ENCODE data around the gene GLYATL3.
"Not testable (repeated sequence)": the region's sequence is repeated elsewhere in the genome, so short reads cannot be mapped to it uniquely, and the experiment has no call there.

The GLYATL3 gene

DNA sequence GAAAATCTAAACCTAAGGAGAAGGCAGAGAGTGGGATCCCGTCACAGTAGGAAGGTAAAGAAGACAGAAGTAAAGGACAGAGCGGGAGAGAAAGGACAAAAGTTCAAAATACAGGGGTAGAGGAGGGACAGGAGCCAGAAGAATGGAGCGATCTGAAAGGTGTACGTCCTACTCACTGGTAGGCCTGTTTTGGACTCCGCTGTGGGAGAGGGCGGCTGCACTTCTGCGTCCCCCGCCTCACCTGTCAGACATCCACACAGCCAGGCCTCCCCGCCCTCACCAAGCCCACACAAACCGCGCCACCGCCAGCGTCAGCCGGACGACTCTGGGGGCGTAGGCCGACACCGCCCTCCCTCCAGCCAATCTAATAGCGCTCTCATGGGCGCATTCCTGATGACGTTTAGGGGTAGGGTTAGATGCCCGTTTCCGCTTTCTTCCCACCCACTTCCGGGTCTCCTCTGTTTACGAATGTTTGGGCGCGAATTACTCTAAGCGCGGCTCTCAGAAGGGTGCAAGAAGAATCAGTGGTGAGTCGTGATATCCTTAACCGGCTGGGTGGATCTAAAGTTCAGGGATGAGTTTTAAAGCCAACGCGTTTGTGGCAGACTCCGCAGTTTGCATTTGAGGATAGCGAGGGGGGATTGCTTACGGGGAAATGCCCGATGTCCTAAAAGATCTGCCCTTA is 36.7 kb upstream of the GLYATL3 start, which contains the start of the genes CENPQ and MMUT:
CENPQ (plus strand) TSS at position 444 of the 685 bp plus-strand sequence. CDS start 6,807 bp downstream, outside the sequence.
MMUT (minus strand) TSS at position 327 of the 685 bp plus-strand sequence. CDS start 3,787 bp downstream, outside the sequence.
- H3K9me3 Mint-ChIP-seq = no peaks in the 10 kb centered on the region
- no peaks in the 10 kb centered on the region for H3K27me3 Mint-ChIP-seq (ENCODE audit: low read depth, poor library complexity)
- peak within 1 kb of the TSS; percentile 99 for H3K4me3 Mint-ChIP-seq
- DNase-seq = peak; percentile 91
- peaks cover 13% of the 10 kb centered on the region for H3K36me3 Mint-ChIP-seq (ENCODE audit: low read depth)
- TF ChIP-seq, protein P1, sequence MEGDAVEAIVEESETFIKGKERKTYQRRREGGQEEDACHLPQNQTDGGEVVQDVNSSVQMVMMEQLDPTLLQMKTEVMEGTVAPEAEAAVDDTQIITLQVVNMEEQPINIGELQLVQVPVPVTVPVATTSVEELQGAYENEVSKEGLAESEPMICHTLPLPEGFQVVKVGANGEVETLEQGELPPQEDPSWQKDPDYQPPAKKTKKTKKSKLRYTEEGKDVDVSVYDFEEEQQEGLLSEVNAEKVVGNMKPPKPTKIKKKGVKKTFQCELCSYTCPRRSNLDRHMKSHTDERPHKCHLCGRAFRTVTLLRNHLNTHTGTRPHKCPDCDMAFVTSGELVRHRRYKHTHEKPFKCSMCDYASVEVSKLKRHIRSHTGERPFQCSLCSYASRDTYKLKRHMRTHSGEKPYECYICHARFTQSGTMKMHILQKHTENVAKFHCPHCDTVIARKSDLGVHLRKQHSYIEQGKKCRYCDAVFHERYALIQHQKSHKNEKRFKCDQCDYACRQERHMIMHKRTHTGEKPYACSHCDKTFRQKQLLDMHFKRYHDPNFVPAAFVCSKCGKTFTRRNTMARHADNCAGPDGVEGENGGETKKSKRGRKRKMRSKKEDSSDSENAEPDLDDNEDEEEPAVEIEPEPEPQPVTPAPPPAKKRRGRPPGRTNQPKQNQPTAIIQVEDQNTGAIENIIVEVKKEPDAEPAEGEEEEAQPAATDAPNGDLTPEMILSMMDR (IDR thresholded peaks at IDR 0.05) = no peak
- H3K27ac Mint-ChIP-seq = peak within 1 kb of the TSS; percentile 98
- peaks cover 30% of the 10 kb centered on the region for H3K4me1 Mint-ChIP-seq

DNA sequence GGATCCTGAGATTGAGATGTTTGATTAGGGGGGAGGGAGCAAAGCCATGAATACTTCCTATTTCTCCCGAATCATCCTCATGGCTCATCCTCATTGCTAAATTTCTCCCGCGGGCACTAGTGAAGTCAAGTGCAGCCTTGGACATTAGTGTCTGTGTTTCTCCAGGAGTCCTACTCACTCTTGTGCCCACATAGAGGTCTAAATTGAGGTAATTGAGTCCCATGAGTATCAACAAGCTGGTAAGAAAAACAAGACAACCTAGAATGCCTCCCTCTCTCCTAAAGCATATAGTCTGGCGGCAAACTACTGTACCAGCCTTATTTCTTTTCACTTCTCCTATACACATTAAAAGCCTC is 36.1 kb upstream of the GLYATL3 start:
- H3K9me3 Mint-ChIP-seq = no peaks in the 10 kb centered on the region

DNA sequence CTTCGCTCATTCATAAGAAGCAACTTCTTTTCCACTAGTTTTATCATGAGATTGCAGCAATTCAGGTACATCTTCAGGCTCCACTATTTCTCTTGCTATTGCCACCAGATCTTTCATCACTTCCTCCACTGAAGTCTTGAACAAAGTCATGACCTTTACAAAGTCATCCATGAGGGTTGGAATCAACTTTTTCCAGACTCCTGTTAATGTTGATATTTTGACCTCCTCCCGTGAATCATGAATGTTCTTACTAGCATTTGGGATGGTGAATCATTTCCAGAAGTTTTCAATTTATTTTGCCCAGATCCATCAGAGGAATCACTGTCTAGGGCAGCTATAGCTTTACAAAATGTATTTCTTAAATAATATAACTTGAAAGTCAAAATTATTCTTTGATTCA is 35.0 kb upstream of the GLYATL3 start:
- TF ChIP-seq, protein P1 (IDR thresholded peaks at IDR 0.05) = no peak
- Mint-ChIP-seq H3K27me3 (ENCODE audit: low read depth, poor library complexity) (no peaks in the 10 kb centered on the region), H3K36me3 (ENCODE audit: low read depth) (peaks cover 5% of the 10 kb centered on the region), H3K4me1 (peaks cover 30% of the 10 kb centered on the region), H3K27ac (no peak overlapping the region), H3K9me3 (no peaks in the 10 kb centered on the region), H3K4me3 (peak overlapping the region; percentile 99)
- no peak for DNase-seq

More for the DNA sequence above, 36.1 kb upstream of the GLYATL3 start:
- Mint-ChIP-seq H3K27me3 (ENCODE audit: low read depth, poor library complexity) (no peaks in the 10 kb centered on the region), H3K27ac (peak overlapping the region; percentile 98), H3K4me3 (peak overlapping the region; percentile 99), H3K36me3 (ENCODE audit: low read depth) (peaks cover 11% of the 10 kb centered on the region), H3K4me1 (peaks cover 30% of the 10 kb centered on the region)
- DNase-seq = no peak
- TF ChIP-seq, protein P1 (IDR thresholded peaks at IDR 0.05) = no peak

DNA sequence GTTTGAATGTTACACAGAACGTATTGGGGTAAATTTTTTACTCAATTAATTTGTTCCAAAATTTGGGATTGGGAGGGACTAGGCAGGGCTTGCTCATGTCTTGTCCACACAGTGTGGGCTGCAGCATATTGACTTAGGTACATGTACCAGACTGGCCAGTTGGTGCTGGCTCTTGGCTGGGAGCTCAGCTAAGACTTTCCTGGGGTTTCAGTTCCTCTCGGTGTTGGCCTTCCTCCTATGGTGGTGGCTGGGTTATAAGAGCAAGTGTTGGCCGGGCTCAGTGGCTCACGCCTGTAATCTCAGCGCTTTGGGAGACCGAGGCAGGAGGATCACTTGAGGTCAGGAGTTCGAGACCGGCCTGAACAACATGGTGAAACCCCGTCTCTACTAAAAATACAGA is 31.7 kb upstream of the GLYATL3 start:
- no peak overlapping the region for H3K27ac Mint-ChIP-seq
- H3K36me3 Mint-ChIP-seq (ENCODE audit: low read depth) = peaks cover 28% of the 10 kb centered on the region
- DNase-seq = no peak
- H3K27me3 Mint-ChIP-seq (ENCODE audit: low read depth, poor library complexity) = no peaks in the 10 kb centered on the region
- TF ChIP-seq, protein P1 (IDR thresholded peaks at IDR 0.05) = no peak
- peaks cover 12% of the 10 kb centered on the region for H3K4me1 Mint-ChIP-seq
- no peaks in the 10 kb centered on the region for H3K9me3 Mint-ChIP-seq
- no peak overlapping the region for H3K4me3 Mint-ChIP-seq

DNA sequence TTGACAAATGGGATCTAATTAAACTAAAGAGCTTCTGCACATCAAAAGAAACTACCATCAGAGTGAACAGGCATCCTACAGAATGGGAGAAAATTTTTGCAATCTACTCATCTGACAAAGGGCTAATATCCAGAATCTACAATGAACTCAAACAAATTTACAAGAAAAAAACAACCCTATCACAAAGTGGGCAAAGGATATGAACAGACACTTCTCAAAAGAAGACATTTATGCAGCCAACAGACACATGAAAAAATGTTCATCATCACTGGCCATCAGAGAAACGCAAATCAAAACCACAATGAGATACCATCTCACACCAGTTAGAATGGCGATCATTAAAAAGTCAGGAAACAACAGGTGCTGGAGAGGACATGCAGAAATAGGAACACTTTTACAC is 23.2 kb upstream of the GLYATL3 start:
- not testable (repeated sequence) for DNase-seq; H3K27me3 Mint-ChIP-seq (ENCODE audit: low read depth, poor library complexity); H3K4me1 Mint-ChIP-seq; H3K4me3 Mint-ChIP-seq; H3K27ac Mint-ChIP-seq
- Mint-ChIP-seq H3K36me3 (ENCODE audit: low read depth) (peaks cover 96% of the 10 kb centered on the region), H3K9me3 (peaks cover 28% of the 10 kb centered on the region)

DNA sequence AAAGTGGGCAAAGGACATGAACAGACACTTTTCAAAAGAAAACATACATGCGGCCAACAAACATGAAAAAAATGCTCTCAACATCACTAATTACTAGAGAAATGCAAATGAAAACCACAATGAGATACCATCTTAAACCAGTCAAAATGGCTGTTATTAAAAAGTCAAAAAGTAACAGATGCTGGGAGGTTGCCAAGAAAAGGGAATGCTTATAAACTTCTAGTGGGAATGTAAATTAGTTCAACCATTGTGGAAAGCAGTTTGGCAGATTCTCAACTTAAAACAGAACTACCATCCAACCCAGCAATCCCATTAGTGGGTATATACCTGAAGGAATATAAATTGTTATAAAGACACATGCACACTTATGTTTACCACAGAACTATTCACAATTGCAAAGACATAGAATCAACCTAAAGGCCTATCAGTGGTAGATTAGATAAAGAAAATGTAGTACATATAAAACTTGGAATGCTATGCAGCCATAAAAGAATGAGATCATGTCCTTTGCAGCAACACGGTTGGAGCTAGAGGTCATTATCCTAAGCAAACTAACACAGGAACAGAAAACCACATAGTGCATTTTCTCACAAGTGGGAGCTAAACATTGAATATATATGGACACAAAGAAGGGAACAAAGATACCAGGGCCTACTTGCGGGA is 20.3 kb upstream of the GLYATL3 start:
- no peak overlapping the region for H3K27ac Mint-ChIP-seq
- DNase-seq = no peak

DNA sequence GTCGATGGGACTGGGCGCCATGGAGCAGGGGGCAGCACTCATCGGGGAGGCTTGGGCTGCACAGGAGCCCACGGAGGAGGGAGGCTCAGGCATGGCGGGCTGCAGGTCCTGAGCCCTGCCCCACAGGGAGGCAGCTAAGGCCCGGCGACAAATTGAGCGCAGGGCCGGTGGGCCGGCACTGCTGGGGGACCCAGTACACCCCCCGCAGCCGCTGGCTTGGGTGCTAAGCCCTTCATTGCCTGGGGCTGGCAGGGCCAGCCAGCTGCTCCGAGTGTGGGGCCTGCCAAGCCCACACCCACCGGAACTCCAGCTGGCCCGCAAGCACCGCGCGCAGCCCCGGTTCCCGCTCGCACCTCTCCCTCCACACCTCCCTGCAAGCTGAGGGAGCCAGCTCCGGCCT is 17.9 kb upstream of the GLYATL3 start:
- Mint-ChIP-seq H3K9me3 (peaks cover 15% of the 10 kb centered on the region), H3K36me3 (ENCODE audit: low read depth) (peaks cover 60% of the 10 kb centered on the region)
- H3K27me3 Mint-ChIP-seq (ENCODE audit: low read depth, poor library complexity); DNase-seq; H3K4me1 Mint-ChIP-seq; H3K27ac Mint-ChIP-seq; H3K4me3 Mint-ChIP-seq: not testable (repeated sequence)

More for the DNA sequence above, 20.3 kb upstream of the GLYATL3 start:
- no peaks in the 10 kb centered on the region for H3K4me1 Mint-ChIP-seq
- H3K27me3 Mint-ChIP-seq (ENCODE audit: low read depth, poor library complexity) = peaks cover 3% of the 10 kb centered on the region
- H3K9me3 Mint-ChIP-seq = peaks cover 23% of the 10 kb centered on the region
- peaks cover 82% of the 10 kb centered on the region for H3K36me3 Mint-ChIP-seq (ENCODE audit: low read depth)
- TF ChIP-seq, protein P1 (IDR thresholded peaks at IDR 0.05) = no peak
- H3K4me3 Mint-ChIP-seq = no peak overlapping the region

DNA sequence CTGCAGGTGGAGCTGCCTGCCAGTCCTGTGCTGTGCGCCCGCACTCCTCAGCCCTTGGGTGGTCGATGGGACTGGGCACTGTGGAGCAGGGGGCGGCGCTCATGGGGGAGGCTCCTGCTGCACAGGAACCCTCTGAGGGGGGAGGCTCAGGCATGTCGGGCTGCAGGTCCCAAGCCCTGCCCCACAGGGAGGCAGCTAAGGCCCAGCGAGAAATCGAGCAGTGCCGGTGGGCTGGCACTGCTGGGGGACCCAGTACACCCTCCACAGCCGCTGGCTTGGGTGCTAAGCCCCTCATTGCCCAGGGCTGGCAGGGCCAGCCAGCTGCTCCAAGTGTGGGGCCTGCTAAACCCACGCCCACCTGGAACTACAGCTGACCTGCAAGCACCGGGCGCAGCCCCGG is 16.3 kb upstream of the GLYATL3 start:
- H3K27me3 Mint-ChIP-seq (ENCODE audit: low read depth, poor library complexity); H3K27ac Mint-ChIP-seq; H3K4me1 Mint-ChIP-seq; H3K4me3 Mint-ChIP-seq; DNase-seq: not testable (repeated sequence)
- Mint-ChIP-seq H3K36me3 (ENCODE audit: low read depth) (peaks cover 52% of the 10 kb centered on the region), H3K9me3 (peaks cover 15% of the 10 kb centered on the region)

Data from nephron progenitor cell (in vitro differentiated cells).